Naive thymus-derived CD4-positive, alpha-beta T cell (primary cell): ENCODE measurements around the gene HDHD3. TPM values are rescaled to one million over a fixed set of nuclear protein-coding genes. Genes with fewer than 3 reads are reported as not detected.

Source experiments
- ATAC-seq: fragments of 150-1000 bp; cut with Tn5 transposase; 2 replicates; pipeline ENCODE4 v1.10.0; 2021; ENCODE audit warnings: mild to moderate bottlenecking, moderate library complexity
- CTCF ChIA-PET: fragments of 350-600 bp; sonication (Branson Sonifier 250); formaldehyde crosslinking; loops from one replicate; lab custom pipeline; 2021; ENCODE audit warnings: antibody characterized with exemption; lab: Charles Lee
- POLR2A ChIA-PET: fragments of 350-600 bp; sonication (Branson Sonifier 250); formaldehyde crosslinking; loops from one replicate; lab custom pipeline; 2021; ENCODE audit warnings: antibody characterized with exemption, inconsistent platforms; lab: Charles Lee
- DNase-seq, 9 donors: peaks; one replicate each; pipeline versions ENCODE4 v3.0.0 to v3.0.0-alpha.2; 2020 to 2022; ENCODE audit warnings: mixed read lengths in 1 of 9
- H3K27ac ChIP-seq: one replicate; pipeline ENCODE4 v1.7.0; 2013; ENCODE audit warnings: mild to moderate bottlenecking, low read depth, low read length, moderate library complexity
- H3K27me3 ChIP-seq, 2 donors: one replicate each; pipeline ENCODE4 v1.7.0; 2013; ENCODE audit warnings: low read length in 2 of 2, mild to moderate bottlenecking in 2 of 2, moderate library complexity in 2 of 2; ENCODE audit not compliant: control insufficient read depth in 2 of 2, insufficient read depth in 2 of 2
- H3K36me3 ChIP-seq, 3 experiments: 1 replicate in 2 of 3; 2 replicates in 1 of 3; pipeline ENCODE4 v1.7.0; 2013; ENCODE audit warnings: low read length in 3 of 3, mild to moderate bottlenecking in 3 of 3, moderate library complexity in 1 of 3; ENCODE audit not compliant: insufficient read depth in 3 of 3, control insufficient read depth in 2 of 3
- H3K4me1 ChIP-seq, 2 donors: one replicate each; pipeline ENCODE4 v1.7.0; 2013; ENCODE audit warnings: low read length in 2 of 2, mild to moderate bottlenecking in 2 of 2, moderate library complexity in 1 of 2; ENCODE audit not compliant: control insufficient read depth in 2 of 2, insufficient read depth in 2 of 2
- H3K4me3 ChIP-seq: 2 replicates; pipeline ENCODE4 v1.7.0; 2013; ENCODE audit warnings: mild to moderate bottlenecking, low read length
- H3K9me3 ChIP-seq, 3 experiments: 1 replicate in 2 of 3; 2 replicates in 1 of 3; pipeline ENCODE4 v1.7.0; 2013; ENCODE audit warnings: low read length in 3 of 3; ENCODE audit not compliant: control insufficient read depth in 2 of 3
- H3K27ac Mint-ChIP-seq, 9 donors: one replicate each; pipeline ENCODE4 v1.8.0; 2020 to 2022; ENCODE audit warnings: mixed read lengths in 9 of 9, mild to moderate bottlenecking in 8 of 9, moderate library complexity in 5 of 9, inconsistent platforms in 2 of 9
- H3K27me3 Mint-ChIP-seq, 5 donors: one replicate each; pipeline ENCODE4 v1.8.0; 2021 to 2022; ENCODE audit warnings: mixed read lengths in 5 of 5, mild to moderate bottlenecking in 1 of 5
- H3K36me3 Mint-ChIP-seq, 5 donors: one replicate each; pipeline ENCODE4 v1.8.0; 2020 to 2022; ENCODE audit warnings: mixed read lengths in 5 of 5, mild to moderate bottlenecking in 3 of 5, inconsistent platforms in 1 of 5
- H3K4me1 Mint-ChIP-seq, 7 donors: one replicate each; pipeline ENCODE4 v1.8.0; 2020 to 2022; ENCODE audit warnings: mixed read lengths in 7 of 7, mild to moderate bottlenecking in 3 of 7, inconsistent platforms in 1 of 7
- H3K4me3 Mint-ChIP-seq, 10 donors: one replicate each; pipeline ENCODE4 v1.8.0; 2020 to 2022; ENCODE audit warnings: mild to moderate bottlenecking in 10 of 10, mixed read lengths in 10 of 10, moderate library complexity in 6 of 10, inconsistent platforms in 2 of 10
- H3K9me3 Mint-ChIP-seq, 11 donors: one replicate each; pipeline ENCODE4 v1.8.0; 2020 to 2022; ENCODE audit warnings: mixed read lengths in 11 of 11, mild to moderate bottlenecking in 4 of 11, inconsistent platforms in 1 of 11, moderate library complexity in 1 of 11
- intact Hi-C, 2 donors: fragments of 100-400 bp; cut with micrococcal nuclease; formaldehyde crosslinking; loops; one replicate each; pipeline ENCODE4 v1.15.1; 2023
- polyA plus RNA-seq, 2 donors: library from polyadenylated mRNA; unstranded; fragments of 300-500 nt; fragmentation: Illumina TruSeq; gene quantifications; one replicate each; pipeline ENCODE4 v1.2.3, GENCODE V29; 2021
- total RNA-seq, 6 experiments: library from RNA in 5 of 6; stranded (reverse) in 5 of 6; gene quantifications; 1 replicate in 5 of 6; 2 replicates in 1 of 6; pipeline ENCODE4 v1.2.3 and lab custom pipeline; 2021 to 2026

HDHD3 gene
- total and polyA plus RNA-seq, 7 experiments from 2014 or later = 11.3 to 52.8 (median 26.4) TPM

GRCh38 chr9:113363336-113363735, 13.4 kb downstream of the HDHD3 start:
- peaks cover 0 to 5% (median 0%) of the 10 kb centered on the region in 5 donors for H3K36me3 Mint-ChIP-seq
- H3K27ac ChIP-seq = no peak overlapping the region
- peaks cover 0 to 3% (median 0%) of the 10 kb centered on the region in 7 donors for H3K4me1 Mint-ChIP-seq
- H3K27ac Mint-ChIP-seq = no peak overlapping the region
- no peaks in the 10 kb centered on the region for H3K9me3 Mint-ChIP-seq
- intact Hi-C loops = no loop called here
- ChIA-PET POLR2A (no interaction called here), CTCF (no interaction called here)
- no peaks in the 10 kb centered on the region for H3K36me3 ChIP-seq
- ATAC-seq (no peak), DNase-seq (no peak)
- H3K27me3 ChIP-seq = no peaks in the 10 kb centered on the region
- H3K4me3 Mint-ChIP-seq = no peak overlapping the region
- no peaks in the 10 kb centered on the region for H3K27me3 Mint-ChIP-seq
- H3K4me1 ChIP-seq = no peaks in the 10 kb centered on the region
- no peaks in the 10 kb centered on the region for H3K9me3 ChIP-seq
- H3K4me3 ChIP-seq = no peak overlapping the region

GRCh38 chr9:113361304-113362018, 15.3 kb downstream of the HDHD3 start:
- ATAC-seq = no peak
- Histone ChIP-seq H3K27ac (no peak overlapping the region), H3K36me3 (no peaks in the 10 kb centered on the region), H3K4me1 (no peaks in the 10 kb centered on the region), H3K4me3 (no peak overlapping the region), H3K9me3 (no peaks in the 10 kb centered on the region), H3K27me3 (no peaks in the 10 kb centered on the region)
- ChIA-PET CTCF (no interaction called here), POLR2A (no interaction called here)
- DNase-seq = no peak
- no peaks in the 10 kb centered on the region for H3K9me3 Mint-ChIP-seq
- H3K4me3 Mint-ChIP-seq = no peak overlapping the region
- peaks cover 0 to 11% (median 0%) of the 10 kb centered on the region in 5 donors for H3K36me3 Mint-ChIP-seq
- peaks cover 0 to 4% (median 0%) of the 10 kb centered on the region in 5 donors for H3K27me3 Mint-ChIP-seq
- no peak overlapping the region for H3K27ac Mint-ChIP-seq
- H3K4me1 Mint-ChIP-seq = peaks cover 0 to 3% (median 0%) of the 10 kb centered on the region in 7 donors
- intact Hi-C loops = no loop called here

GRCh38 chr9:113360242-113360842, 16.4 kb downstream of the HDHD3 start:
- Histone ChIP-seq H3K27ac (no peak overlapping the region), H3K4me1 (no peaks in the 10 kb centered on the region), H3K27me3 (no peaks in the 10 kb centered on the region), H3K9me3 (no peaks in the 10 kb centered on the region), H3K4me3 (no peak overlapping the region), H3K36me3 (no peaks in the 10 kb centered on the region)
- peaks cover 0 to 3% (median 0%) of the 10 kb centered on the region in 7 donors for H3K4me1 Mint-ChIP-seq
- intact Hi-C loops = no loop called here
- ATAC-seq (no peak), DNase-seq (no peak)
- peaks cover 0 to 4% (median 0%) of the 10 kb centered on the region in 5 donors for H3K27me3 Mint-ChIP-seq
- H3K9me3 Mint-ChIP-seq = no peaks in the 10 kb centered on the region
- H3K4me3 Mint-ChIP-seq = no peak overlapping the region
- no peak overlapping the region for H3K27ac Mint-ChIP-seq
- ChIA-PET CTCF (no interaction called here), POLR2A (no interaction called here)
- H3K36me3 Mint-ChIP-seq = peaks cover 0 to 10% (median 0%) of the 10 kb centered on the region in 5 donors

- ATAC-seq (no peak), DNase-seq (no peak)
- CTCF ChIA-PET = interaction anchor here (0.9 kb wide), 1 partner anchor 9 kb away, joined by 3 read pairs; no protein-coding TSS in a partner anchor
- no peak overlapping the region for H3K27ac ChIP-seq
- Mint-ChIP-seq H3K36me3 (peaks cover 0 to 10% (median 0%) of the 10 kb centered on the region in 5 donors), H3K9me3 (no peaks in the 10 kb centered on the region), H3K27me3 (peaks cover 0 to 4% (median 0%) of the 10 kb centered on the region in 5 donors), H3K4me1 (peaks cover 0 to 3% (median 0%) of the 10 kb centered on the region in 7 donors), H3K27ac (no peak overlapping the region), H3K4me3 (no peak overlapping the region)
- H3K4me1 ChIP-seq = no peaks in the 10 kb centered on the region
- POLR2A ChIA-PET = no interaction called here
- H3K9me3 ChIP-seq = no peaks in the 10 kb centered on the region
- H3K36me3 ChIP-seq = no peaks in the 10 kb centered on the region
- no peak overlapping the region for H3K4me3 ChIP-seq
- no peaks in the 10 kb centered on the region for H3K27me3 ChIP-seq
- intact Hi-C loops = no loop called here
Observed at GRCh38 chr9:113359385-113359784, 17.4 kb downstream of the HDHD3 start.

- POLR2A ChIA-PET = no interaction called here
- no peaks in the 10 kb centered on the region for H3K36me3 ChIP-seq
- H3K9me3 Mint-ChIP-seq = no peaks in the 10 kb centered on the region
- no peaks in the 10 kb centered on the region for H3K27me3 ChIP-seq
- H3K4me3 Mint-ChIP-seq = no peak overlapping the region
- peaks cover 0 to 20% (median 17%) of the 10 kb centered on the region in 5 donors for H3K27me3 Mint-ChIP-seq
- H3K36me3 Mint-ChIP-seq = peaks cover 0 to 12% (median 0%) of the 10 kb centered on the region in 5 donors
- no peak for ATAC-seq
- H3K4me1 Mint-ChIP-seq = peaks cover 0 to 10% (median 0%) of the 10 kb centered on the region in 7 donors
- no peak for DNase-seq
- no peak overlapping the region for H3K4me3 ChIP-seq
- intact Hi-C loops = no loop called here
- H3K27ac Mint-ChIP-seq = no peak overlapping the region
- no peaks in the 10 kb centered on the region for H3K9me3 ChIP-seq
- CTCF ChIA-PET = no interaction called here
- no peak overlapping the region for H3K27ac ChIP-seq
- no peaks in the 10 kb centered on the region for H3K4me1 ChIP-seq
Observed at GRCh38 chr9:113356686-113357292, 20.0 kb downstream of the HDHD3 start.

- intact Hi-C loops = no loop called here
- H3K27me3 ChIP-seq = peaks cover 0 to 2% of the 10 kb centered on the region in 2 donors
- Mint-ChIP-seq H3K9me3 (peaks cover 0 to 2% (median 0%) of the 10 kb centered on the region in 11 donors), H3K4me3 (no peak overlapping the region), H3K27ac (no peak overlapping the region), H3K27me3 (peaks cover 0 to 35% (median 25%) of the 10 kb centered on the region in 5 donors), H3K36me3 (peaks cover 0 to 9% (median 0%) of the 10 kb centered on the region in 5 donors), H3K4me1 (peaks cover 9 to 24% (median 14%) of the 10 kb centered on the region in 7 donors)
- POLR2A ChIA-PET = no interaction called here
- CTCF ChIA-PET = no interaction called here
- no peaks in the 10 kb centered on the region for H3K9me3 ChIP-seq
- H3K36me3 ChIP-seq = no peaks in the 10 kb centered on the region
- no peak overlapping the region for H3K27ac ChIP-seq
- ATAC-seq (no peak), DNase-seq (no peak)
- peaks cover 5 to 11% of the 10 kb centered on the region in 2 donors for H3K4me1 ChIP-seq
- H3K4me3 ChIP-seq = no peak overlapping the region
Observed at GRCh38 chr9:113355040-113355596, 21.7 kb downstream of the HDHD3 start.
